GM12801 (cell line): ENCODE measurements around the gene UFSP1.

Experiments
- CTCF ChIP-seq: IDR thresholded peaks from one replicate; pipeline ENCODE4 v1.5.1; 2011; ENCODE audit warnings: control low read depth; ENCODE audit not compliant: insufficient read length; ENCODE audit errors: extremely low read depth

The UFSP1 gene

GRCh38 chr7:100908512-100908911, 19.0 kb upstream of the UFSP1 start:
- TF ChIP-seq CTCF, result no peak

GRCh38 chr7:100902638-100903037, 13.1 kb upstream of the UFSP1 start:
- TF ChIP-seq CTCF, result no peak

- TF ChIP-seq CTCF, result no peak
Observed at GRCh38 chr7:100901921-100902332, 12.4 kb upstream of the UFSP1 start.

- no peak for TF ChIP-seq CTCF
Observed at GRCh38 chr7:100900978-100901377, 11.5 kb upstream of the UFSP1 start.

- TF ChIP-seq CTCF, result no peak
Observed at GRCh38 chr7:100899432-100899831, 9.9 kb upstream of the UFSP1 start.

GRCh38 chr7:100897772-100898454, 8.4 kb upstream of the UFSP1 start:
- no peak for TF ChIP-seq CTCF

- no peak for TF ChIP-seq CTCF
Observed at GRCh38 chr7:100896732-100897608, 7.5 kb upstream of the UFSP1 start.
